NCI-H1930 (cell line): ENCODE measurements around the gene PLD4.
"Not testable (repeated sequence)": the region's sequence is repeated elsewhere in the genome, so short reads cannot be mapped to it uniquely, and the experiment has no call there.

ENCODE experiments used
- DNase-seq, 2 experiments: peaks; one replicate each; lab custom pipeline; 2025; lab: John Stamatoyannopoulos, UW

The PLD4 gene

GRCh38 chr14:104940526-104941150 is 16.0 kb downstream of the PLD4 start:
- no peak for DNase-seq

GRCh38 chr14:104941508-104942365 is 17.1 kb downstream of the PLD4 start:
- no peak for DNase-seq

GRCh38 chr14:104942586-104942985 is 17.9 kb downstream of the PLD4 start:
- no peak for DNase-seq

- DNase-seq = not testable (repeated sequence)
Observed at GRCh38 chr14:104943216-104944015, 18.7 kb downstream of the PLD4 start.

GRCh38 chr14:104944016-104944308 is 19.3 kb downstream of the PLD4 start:
- not testable (repeated sequence) for DNase-seq

GRCh38 chr14:104944436-104945205 is 19.9 kb downstream of the PLD4 start:
- not testable (repeated sequence) for DNase-seq

GRCh38 chr14:104945266-104945665 is 20.6 kb downstream of the PLD4 start:
- not testable (repeated sequence) for DNase-seq

- not testable (repeated sequence) for DNase-seq
Observed at GRCh38 chr14:104945986-104946965, 21.6 kb downstream of the PLD4 start.

GRCh38 chr14:104947201-104947600 is 22.5 kb downstream of the PLD4 start:
- not testable (repeated sequence) for DNase-seq

GRCh38 chr14:104947881-104948735 is 23.4 kb downstream of the PLD4 start:
- not testable (repeated sequence) for DNase-seq

GRCh38 chr14:104948736-104949031 is 24.0 kb downstream of the PLD4 start:
- DNase-seq = no peak

GRCh38 chr14:104949406-104949955 is 24.8 kb downstream of the PLD4 start:
- not testable (repeated sequence) for DNase-seq

GRCh38 chr14:104950021-104950420 is 25.3 kb downstream of the PLD4 start:
- no peak for DNase-seq

- not testable (repeated sequence) for DNase-seq
Observed at GRCh38 chr14:104950701-104951100, 26.0 kb downstream of the PLD4 start.

GRCh38 chr14:104951863-104952657 is 27.4 kb downstream of the PLD4 start:
- not testable (repeated sequence) for DNase-seq

GRCh38 chr14:104953097-104953496 is 28.4 kb downstream of the PLD4 start:
- DNase-seq = no peak

GRCh38 chr14:104953896-104954656 is 29.4 kb downstream of the PLD4 start:
- no peak for DNase-seq
